Stimulated activated CD4-positive, alpha-beta T cell treated with anti-CD3 and anti-CD28 coated beads, Interleukin-1b, Interleukin-23, amount 100 ng/mL, for 24 hours (primary cell): ENCODE results near the gene MRPS5.

ENCODE experiments used
- DNase-seq, 4 experiments: peaks; one replicate each; pipeline ENCODE4 v3.0.0-alpha.2; 2020; ENCODE audit warnings: low read depth in 4 of 4, low spot score in 1 of 4

MRPS5 gene

GRCh38 chr2:95061601-95062183 is 59.9 kb downstream of the MRPS5 start:
- no peak for DNase-seq

GRCh38 chr2:95061119-95061512 is 60.5 kb downstream of the MRPS5 start:
- DNase-seq = no peak

- DNase-seq = no peak
Measured at GRCh38 chr2:95060446-95061118, 61.0 kb downstream of the MRPS5 start.

DNA sequence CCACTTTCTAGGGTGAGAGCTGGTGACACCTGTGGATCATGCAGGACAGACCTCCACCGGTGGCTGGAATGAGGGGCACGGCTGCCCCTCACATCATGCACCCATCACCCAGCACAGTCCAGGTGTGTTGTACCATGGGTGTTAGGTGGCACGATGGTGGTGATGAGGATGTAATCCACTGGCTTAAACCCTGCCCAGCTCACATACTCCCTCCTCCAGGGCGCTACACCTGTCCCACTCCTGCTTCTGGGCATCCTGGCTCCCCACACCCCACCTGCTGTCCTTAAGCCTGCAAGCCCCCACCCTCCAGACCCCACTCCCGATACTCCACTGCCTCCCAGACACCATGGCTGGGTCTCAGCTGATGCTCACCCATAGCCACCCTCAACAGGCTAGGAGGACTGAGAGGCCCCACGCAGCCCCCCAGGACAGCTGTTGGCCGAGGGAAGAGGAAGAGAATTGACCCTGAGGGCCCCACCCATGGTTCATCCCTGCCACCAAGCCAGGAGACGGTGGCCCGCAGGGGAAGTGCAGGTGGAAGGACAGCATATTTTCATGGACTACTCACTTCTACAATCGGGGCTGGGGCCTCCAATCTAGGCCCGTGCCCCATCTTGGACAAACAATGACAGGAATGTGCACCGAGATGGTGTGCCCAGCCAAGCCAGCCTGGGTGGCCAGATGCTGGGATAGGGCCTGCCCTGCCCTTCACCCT is 61.8 kb downstream of the MRPS5 start:
- no peak for DNase-seq

DNA sequence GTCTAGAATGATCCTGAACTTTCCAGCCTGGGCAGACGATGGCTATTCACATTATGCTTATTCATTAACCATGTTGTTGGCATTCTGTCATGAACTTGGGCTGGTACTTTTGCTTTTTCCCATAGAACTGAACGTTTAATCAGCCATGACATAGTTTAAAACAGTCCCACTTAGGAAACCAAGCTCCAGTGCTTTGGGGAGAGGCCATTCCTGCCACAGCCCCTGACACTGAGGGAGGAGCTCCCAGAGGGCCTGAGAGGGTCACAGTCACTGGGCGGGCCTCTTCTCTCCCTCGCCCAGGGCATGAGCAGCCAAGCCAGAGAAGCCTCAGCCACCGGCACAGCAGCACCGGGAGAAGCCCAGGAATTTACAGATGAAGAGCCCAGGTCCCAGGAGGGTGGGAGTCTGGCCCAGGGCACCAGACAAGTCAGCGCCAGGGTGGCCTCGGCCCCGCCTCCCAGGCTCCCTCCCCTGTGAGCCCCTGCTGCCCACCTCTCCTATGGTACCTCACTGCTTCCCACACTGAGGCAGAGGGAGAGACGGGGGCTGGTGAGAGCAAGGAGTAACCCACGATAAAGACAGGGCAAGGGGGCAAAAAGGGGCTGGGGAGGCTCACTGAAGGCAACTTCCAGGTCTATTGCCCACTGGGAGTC is 62.5 kb downstream of the MRPS5 start:
- DNase-seq = no peak

DNA sequence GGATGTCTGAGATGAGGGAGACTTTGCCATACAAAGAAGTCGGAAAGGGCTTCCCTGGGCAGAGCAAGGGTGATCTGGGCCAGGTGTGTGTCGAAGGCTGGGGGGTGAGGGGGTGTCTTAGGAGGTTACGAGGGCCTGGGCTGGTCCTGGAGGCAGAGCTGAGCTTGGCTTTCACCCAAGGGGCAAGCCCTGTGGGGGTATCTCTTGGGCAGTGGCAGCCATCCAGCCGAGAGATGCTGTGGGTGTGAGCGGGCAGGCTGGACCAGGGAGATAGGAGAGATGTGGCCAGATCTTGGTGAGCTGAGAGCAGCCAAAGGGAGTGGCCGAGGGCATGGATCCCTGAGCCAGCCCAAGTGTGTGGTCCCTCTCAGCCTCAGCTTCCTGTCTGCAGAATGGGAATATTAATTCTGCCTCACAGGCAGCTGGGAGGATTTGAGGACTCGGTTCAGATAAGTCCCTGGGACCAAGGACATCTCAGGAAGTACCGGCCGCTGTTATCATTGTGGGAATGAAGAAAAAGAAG is 63.1 kb downstream of the MRPS5 start:
- DNase-seq = no peak

- no peak for DNase-seq
Measured at GRCh38 chr2:95057535-95058370, 63.9 kb downstream of the MRPS5 start.

DNA sequence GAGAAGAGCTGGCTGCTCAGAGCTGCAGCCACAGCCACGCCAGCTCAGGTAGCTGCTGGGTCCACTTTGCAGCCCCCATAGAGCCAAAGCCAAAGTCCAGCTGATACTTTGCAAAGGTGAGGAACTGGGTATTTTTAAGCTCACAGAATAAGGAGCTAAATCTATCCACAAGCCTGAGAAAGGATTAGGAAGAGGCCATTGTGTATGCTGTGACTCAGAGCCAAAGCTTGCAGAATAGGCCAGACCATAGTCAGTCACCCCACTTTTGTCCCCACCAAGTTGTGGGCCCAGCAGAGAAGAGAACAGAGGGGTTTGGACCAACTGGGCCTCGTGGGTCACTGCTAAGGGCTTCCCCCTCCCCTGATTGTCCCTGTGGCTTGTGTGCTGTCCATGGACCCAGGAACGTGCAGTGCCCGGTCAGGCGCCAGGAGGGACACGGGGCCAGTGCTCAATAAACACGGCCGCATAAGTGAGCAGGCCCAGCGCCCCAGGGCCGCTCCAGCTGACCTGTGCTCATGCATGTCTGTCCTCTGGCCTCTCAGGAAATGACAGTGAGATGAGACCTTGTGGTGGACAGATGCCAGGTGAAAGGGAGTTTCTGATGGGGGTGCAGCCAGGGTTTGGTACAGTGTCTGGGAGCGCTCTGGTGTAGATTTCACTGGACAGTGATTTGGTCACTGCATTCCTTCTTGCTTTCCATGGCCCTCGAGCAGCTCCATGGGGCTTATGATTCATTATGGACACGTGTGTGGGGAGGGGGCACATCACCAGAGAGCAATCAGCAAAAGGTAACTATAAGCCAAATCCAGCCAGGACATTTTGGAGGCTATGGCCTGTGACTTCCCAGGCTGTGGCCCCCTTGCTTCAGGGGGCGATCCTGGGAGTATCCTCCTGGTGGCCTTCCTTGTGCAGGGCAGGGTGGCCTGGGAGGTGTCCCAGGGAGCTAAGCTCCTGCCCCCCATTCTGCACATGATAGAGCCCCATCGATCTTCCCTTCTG is 64.8 kb downstream of the MRPS5 start:
- no peak for DNase-seq

GRCh38 chr2:95056044-95056443 is 65.6 kb downstream of the MRPS5 start:
- DNase-seq = no peak

DNA sequence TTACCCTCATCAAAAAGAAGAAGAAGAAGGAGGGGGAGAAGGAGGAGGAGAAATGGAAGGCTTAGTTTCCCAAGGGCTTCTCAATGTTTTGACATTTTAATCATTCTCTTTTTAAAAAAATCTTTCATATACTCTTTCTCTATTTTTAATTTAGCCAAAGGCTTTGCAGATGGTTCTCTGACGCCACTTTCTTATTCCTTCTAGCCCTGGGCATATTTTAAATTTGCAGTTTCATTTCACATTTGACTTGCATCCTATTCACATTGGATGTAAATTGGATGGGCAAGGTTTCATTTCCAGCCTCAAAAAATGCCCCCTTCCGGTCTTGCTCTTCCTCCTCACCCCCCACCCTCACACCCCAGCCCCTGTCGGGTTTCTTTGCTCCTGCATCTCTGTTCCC is 66.3 kb downstream of the MRPS5 start:
- DNase-seq = no peak

- DNase-seq = no peak
Measured at GRCh38 chr2:95054016-95054415, 67.6 kb downstream of the MRPS5 start.

DNA sequence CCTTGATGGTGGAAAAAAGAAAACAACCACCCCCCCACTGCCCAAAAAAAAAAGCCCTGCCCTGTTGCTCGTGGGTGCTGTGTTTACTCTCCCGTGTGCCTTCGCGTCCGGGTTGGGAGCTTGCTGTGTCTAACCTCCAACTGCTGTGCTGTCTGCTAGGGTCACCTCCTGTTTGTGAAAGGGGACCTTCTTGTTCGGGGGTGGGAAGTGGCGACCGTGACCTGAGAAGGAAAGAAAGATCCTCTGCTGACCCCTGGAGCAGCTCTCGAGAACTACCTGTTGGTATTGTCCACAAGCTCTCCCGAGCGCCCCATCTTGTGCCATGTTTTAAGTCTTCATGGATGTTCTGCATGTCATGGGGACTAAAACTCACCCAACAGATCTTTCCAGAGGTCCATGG is 68.1 kb downstream of the MRPS5 start:
- DNase-seq = no peak

GRCh38 chr2:95052804-95053479 is 68.7 kb downstream of the MRPS5 start:
- DNase-seq = no peak

- DNase-seq = no peak
Measured at GRCh38 chr2:95052307-95052706, 69.3 kb downstream of the MRPS5 start.

DNA sequence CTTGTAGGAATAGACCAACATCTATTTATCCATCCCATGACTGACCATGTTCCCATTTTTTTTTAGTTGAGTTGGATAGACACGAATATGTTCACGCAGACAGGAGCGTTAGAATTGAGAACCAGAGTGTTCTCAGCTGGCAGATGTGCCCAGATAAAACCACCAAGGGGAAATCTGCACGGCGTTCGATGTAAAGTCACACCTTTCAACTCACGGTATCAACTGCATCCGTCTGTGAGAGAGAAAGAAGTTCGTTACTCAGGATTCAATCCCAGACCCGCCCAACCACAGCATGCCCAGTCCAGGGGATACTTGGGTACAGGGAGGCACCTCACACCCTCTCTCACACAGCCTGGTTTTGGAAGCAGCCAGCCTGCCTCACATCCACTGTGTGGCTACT is 70.0 kb downstream of the MRPS5 start:
- DNase-seq = no peak

DNA sequence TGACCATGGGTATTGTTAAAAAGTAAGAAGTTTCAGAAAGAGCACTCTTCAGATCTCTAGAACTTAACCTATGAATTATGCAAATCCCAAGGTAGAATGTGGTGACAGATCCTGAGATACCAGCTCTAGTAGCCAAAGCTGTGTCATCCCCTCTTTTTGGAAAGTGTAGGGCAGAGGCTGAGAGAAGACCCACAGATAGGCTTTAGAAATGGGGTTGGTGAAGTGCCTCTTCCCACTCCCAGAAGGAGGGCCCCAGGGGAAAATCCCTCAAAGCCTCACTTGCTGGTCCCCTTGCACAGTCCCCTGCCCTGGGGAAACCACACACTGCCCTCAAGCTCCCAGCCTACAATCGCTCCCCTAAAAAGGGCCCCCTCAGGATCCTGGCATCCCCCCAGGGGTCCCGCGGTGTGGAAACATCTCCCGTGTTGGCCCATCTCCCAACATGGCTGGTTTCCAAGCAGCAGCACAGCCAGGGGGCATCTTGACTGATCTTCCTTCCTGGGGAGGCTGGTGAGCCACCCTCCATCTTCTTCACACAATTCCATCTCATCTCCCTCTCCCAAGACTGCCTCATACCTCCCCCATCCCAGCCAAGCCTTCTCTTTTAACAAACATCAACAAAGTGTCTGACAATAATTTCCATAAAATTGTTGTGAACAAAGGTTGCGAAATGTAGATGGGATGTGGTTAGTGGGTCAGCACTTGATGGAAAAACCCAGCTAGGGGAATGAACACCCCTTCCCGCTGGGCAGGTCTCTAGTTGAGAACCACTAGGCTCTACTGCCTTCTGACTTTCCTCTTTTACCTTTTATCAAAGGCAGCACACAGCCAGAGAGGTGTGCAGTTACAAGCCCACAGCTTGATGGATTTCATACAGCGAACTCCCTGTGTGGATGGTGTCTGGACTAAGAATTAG is 71.0 kb downstream of the MRPS5 start:
- DNase-seq = no peak

- no peak for DNase-seq
Measured at GRCh38 chr2:95049961-95050360, 71.6 kb downstream of the MRPS5 start.

- DNase-seq = no peak
Measured at GRCh38 chr2:95049683-95049955, 72.0 kb downstream of the MRPS5 start.
